GM12865 (cell line): Measurements from ENCODE around the gene RABAC1.
"Not testable (repeated sequence)": the region's sequence is repeated elsewhere in the genome, so short reads cannot be mapped to it uniquely, and the experiment has no call there.

Experiments
- DNase-seq: peaks from one replicate; pipeline ENCODE4 v3.0.0; 2010; ENCODE audit warnings: low read depth
- H3K4me3 ChIP-seq: 2 replicates; pipeline ENCODE4 v1.5.1; 2011; ENCODE audit warnings: mild to moderate bottlenecking, low read depth, low read length, control low read depth
- TF ChIP-seq, protein P1 (sequence below): IDR thresholded peaks from 2 replicates; pipeline ENCODE4 v1.5.1; 2011; ENCODE audit warnings: low read length, control low read depth, low read depth, inconsistent platforms; ENCODE audit not compliant: insufficient read depth; ENCODE audit errors: missing control alignments

Gene RABAC1

GRCh38 chr19:41994994-41995958 lies 36.2 kb upstream of the RABAC1 start:
- DNase-seq: no peak
- TF ChIP-seq, protein P1, sequence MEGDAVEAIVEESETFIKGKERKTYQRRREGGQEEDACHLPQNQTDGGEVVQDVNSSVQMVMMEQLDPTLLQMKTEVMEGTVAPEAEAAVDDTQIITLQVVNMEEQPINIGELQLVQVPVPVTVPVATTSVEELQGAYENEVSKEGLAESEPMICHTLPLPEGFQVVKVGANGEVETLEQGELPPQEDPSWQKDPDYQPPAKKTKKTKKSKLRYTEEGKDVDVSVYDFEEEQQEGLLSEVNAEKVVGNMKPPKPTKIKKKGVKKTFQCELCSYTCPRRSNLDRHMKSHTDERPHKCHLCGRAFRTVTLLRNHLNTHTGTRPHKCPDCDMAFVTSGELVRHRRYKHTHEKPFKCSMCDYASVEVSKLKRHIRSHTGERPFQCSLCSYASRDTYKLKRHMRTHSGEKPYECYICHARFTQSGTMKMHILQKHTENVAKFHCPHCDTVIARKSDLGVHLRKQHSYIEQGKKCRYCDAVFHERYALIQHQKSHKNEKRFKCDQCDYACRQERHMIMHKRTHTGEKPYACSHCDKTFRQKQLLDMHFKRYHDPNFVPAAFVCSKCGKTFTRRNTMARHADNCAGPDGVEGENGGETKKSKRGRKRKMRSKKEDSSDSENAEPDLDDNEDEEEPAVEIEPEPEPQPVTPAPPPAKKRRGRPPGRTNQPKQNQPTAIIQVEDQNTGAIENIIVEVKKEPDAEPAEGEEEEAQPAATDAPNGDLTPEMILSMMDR: no peak
- no peak overlapping the region for H3K4me3 ChIP-seq

DNA sequence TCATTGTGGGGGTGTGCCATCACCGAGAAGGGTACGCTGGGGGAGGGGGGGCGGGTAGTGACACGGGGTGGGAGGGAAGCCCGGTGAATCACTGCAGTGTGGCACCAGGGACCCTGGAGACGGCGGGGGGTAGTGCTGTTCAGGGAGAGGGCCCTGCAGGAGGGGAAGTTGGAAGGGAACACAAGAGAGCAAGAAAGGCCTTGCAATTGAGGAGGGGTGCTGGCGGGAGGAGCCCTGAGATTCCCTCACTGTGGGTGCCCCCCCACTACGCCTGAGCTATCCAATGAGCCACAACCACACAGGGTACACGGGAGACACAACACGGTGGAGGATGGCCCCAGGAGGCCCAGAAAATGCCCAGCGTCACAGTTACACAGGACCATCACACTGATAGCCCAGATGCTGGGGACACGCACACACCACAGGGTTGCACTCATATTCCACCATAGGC lies 35.4 kb upstream of the RABAC1 start:
- DNase-seq: no peak
- TF ChIP-seq, protein P1: no peak
- no peak overlapping the region for H3K4me3 ChIP-seq

DNA sequence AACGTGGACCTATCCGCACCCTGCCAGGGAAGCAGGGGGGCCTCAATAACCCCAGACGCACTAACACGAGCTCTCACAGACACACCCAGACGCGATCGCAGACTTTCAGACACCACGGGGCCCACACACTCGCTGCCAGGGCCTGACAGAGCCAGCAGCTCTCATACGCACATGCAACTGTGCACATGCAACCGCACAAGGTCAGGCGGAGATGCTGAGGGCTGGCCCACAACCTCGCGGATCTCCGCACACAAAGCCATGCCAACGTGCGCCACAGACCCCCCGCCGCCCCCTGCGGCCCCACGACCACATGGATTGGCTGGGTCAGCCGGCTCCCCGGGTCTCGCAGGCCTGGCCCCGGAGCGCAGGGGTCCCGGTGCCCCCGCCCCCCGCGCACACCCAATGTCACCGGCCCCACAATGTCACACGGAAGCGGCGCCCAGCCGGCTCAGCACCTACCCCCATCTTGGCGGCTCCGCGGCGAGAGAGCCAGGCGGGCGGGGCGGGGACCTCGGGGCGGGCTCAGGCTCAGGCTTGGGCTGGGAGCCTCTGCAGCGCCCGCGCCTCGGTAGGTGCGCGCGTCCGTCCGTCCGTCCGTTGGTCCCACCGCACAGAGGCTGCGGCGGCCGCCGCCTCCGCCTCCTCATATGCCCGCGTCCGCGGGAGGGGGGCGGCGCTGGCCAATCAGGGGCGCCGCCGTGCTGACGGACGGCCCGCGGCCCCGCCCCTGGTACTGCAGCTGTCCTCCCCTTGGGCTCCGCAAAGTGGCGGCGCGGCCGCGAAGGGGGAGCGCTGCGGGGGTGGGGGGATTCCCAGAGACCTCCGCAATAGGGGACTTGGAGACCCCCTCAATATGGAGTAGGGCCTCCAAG lies 34.7 kb upstream of the RABAC1 start, which contains the start of gene ATP1A3:
Gene ATP1A3, minus strand, starts transcription at position 619 of the 872 bp plus-strand sequence. Its CDS starts 154 bp downstream, at position 465.
- TF ChIP-seq, protein P1: no peak
- peak within 1 kb of the TSS; percentile 41 for H3K4me3 ChIP-seq
- DNase-seq: peak; percentile 57

DNA sequence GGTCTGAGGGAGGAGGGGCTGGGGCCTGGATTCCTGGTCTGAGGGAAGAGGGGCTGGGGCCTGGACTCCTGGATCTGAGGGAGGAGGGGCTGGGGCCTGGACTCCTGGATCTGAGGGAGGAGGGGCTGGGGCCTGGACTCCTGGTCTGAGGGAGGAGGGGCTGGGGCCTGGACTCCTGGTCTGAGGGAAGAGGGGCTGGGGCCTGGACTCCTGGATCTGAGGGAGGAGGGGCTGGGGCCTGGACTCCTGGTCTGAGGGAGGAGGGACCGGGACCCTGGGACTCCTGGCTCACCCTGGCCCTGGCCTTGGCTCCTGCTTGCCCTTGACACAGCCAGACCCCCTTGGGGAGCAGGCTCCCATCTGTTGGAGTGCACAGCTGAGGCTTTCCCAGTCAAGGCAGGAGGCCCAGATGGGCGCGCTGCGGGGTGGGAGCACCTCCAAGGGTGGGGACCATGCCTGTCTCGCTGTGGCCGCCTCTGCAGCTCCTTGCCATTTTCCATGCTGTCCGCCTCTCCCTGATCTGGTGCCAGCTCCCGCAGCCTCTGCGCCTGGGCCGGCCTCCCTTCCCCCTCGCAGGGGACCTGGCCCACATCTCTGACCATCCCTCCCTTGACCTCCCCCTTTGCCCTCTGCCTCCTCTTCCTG lies 32.9 kb upstream of the RABAC1 start:
- H3K4me3 ChIP-seq, DNase-seq: not testable (repeated sequence)

DNA sequence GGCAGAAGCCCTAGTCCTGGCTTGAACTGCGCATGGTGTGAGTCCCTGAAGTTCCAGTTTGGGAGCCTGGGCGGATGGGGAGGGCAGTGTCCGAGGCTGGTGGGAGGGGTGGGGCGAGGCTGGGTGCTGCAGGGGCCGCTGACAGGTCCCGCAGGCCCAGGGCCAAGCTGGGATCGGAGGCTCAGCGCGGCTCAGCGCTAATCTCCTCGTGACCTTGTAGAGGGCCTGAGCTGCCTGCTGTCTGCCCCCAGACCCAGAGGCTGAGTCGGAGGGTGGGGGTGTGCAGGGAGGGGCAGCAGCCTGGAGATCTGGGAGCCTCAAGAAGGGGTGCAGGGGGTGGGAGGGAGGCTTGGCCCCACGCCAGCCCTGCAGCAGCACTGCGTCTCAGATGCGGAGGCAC lies 31.9 kb upstream of the RABAC1 start:
- DNase-seq: no peak
- TF ChIP-seq, protein P1: no peak
- no peak overlapping the region for H3K4me3 ChIP-seq

- H3K4me3 ChIP-seq: no peak overlapping the region
- DNase-seq: no peak
- TF ChIP-seq, protein P1: no peak
Observed at GRCh38 chr19:41990615-41991014, 31.5 kb upstream of the RABAC1 start.
